ENCODE measurements around the gene DCHS2. TPM values are rescaled to one million over a fixed set of nuclear protein-coding genes. Genes with fewer than 3 reads are reported as not detected.
A peak's percentile ranks its signal among the peaks of the same experiment; 100 is the strongest.

The DCHS2 gene
- polyA plus RNA-seq (2013, experiment 1 of 2), result 0.17 TPM
- polyA plus RNA-seq (2013, experiment 2 of 2), result 0.18 TPM

- Histone ChIP-seq H3K79me1 (ENCODE audit: low read length) (no peaks in the 10 kb centered on the region), H3K36me3 (ENCODE audit: control insufficient read depth, insufficient read depth, low read length) (no peaks in the 10 kb centered on the region), H3K4ac (ENCODE audit: low read depth, low read length) (no peak within 1 kb of the TSS), H4K8ac (ENCODE audit: low read depth, low read length) (no peak within 1 kb of the TSS), H3K27ac (ENCODE audit: low read depth, low read length) (no peak within 1 kb of the TSS), H2AK5ac (ENCODE audit: low read length) (no peak within 1 kb of the TSS), H2BK15ac (replicated peaks; ENCODE audit: low read depth) (no peak within 1 kb of the TSS), H3K23ac (ENCODE audit: low read length) (no peak within 1 kb of the TSS), H3K18ac (ENCODE audit: low read length) (no peak within 1 kb of the TSS), H3K4me3 (ENCODE audit: low read length) (peak within 1 kb of the TSS; percentile 6), H2BK120ac (ENCODE audit: low read depth, low read length) (no peak within 1 kb of the TSS), H3K79me2 (ENCODE audit: control insufficient read depth, insufficient read depth, low read length) (no peaks in the 10 kb centered on the region), H3K4me1 (ENCODE audit: control insufficient read depth, low read depth, low read length) (no peaks in the 10 kb centered on the region), H3K9ac (ENCODE audit: low read length) (no peak within 1 kb of the TSS), H3K27me3 (ENCODE audit: insufficient read depth, low read length, poor library complexity) (peaks cover 18% of the 10 kb centered on the region), H2BK5ac (ENCODE audit: low read length) (no peak within 1 kb of the TSS), H4K5ac (ENCODE audit: low read length) (no peak within 1 kb of the TSS), H3K56ac (ENCODE audit: low read length) (peak within 1 kb of the TSS; percentile 45), H3K4me2 (ENCODE audit: low read length) (peak within 1 kb of the TSS; percentile 48)
- no CpG with 5 or more reads among the region's 53 CpGs for WGBS (ENCODE audit: extremely low coverage, insufficient coverage, low lambda C conversion rate)
- DNase-seq, result peak; percentile 72
These were observed at the start of gene DCHS2 for GRCh38 chr4:154491341-154492271. Gene DCHS2 (minus strand): TSS chr4:154491799. CDS start chr4:154491355, 444 bp downstream.

- Histone ChIP-seq H2BK5ac (ENCODE audit: low read length) (no peak overlapping the region), H3K4me2 (ENCODE audit: low read length) (no peak overlapping the region), H3K9ac (ENCODE audit: low read length) (no peak overlapping the region), H3K27me3 (ENCODE audit: insufficient read depth, low read length, poor library complexity) (no peaks in the 10 kb centered on the region), H3K4me1 (ENCODE audit: control insufficient read depth, low read depth, low read length) (no peaks in the 10 kb centered on the region), H3K4me3 (ENCODE audit: low read length) (no peak overlapping the region), H4K5ac (ENCODE audit: low read length) (no peak overlapping the region), H3K4ac (ENCODE audit: low read depth, low read length) (no peak overlapping the region), H3K79me1 (ENCODE audit: low read length) (no peaks in the 10 kb centered on the region), H2BK15ac (replicated peaks; ENCODE audit: low read depth) (no peak overlapping the region), H2BK120ac (ENCODE audit: low read depth, low read length) (no peak overlapping the region), H3K36me3 (ENCODE audit: control insufficient read depth, insufficient read depth, low read length) (peaks cover 1% of the 10 kb centered on the region), H3K27ac (ENCODE audit: low read depth, low read length) (no peak overlapping the region), H3K56ac (ENCODE audit: low read length) (no peak overlapping the region), H4K8ac (ENCODE audit: low read depth, low read length) (no peak overlapping the region), H2AK5ac (ENCODE audit: low read length) (no peak overlapping the region), H3K79me2 (ENCODE audit: control insufficient read depth, insufficient read depth, low read length) (no peaks in the 10 kb centered on the region), H3K18ac (ENCODE audit: low read length) (no peak overlapping the region), H3K23ac (ENCODE audit: low read length) (no peak overlapping the region)
- DNase-seq, result no peak
- no CpG with 5 or more reads among the region's 1 CpG for WGBS (ENCODE audit: extremely low coverage, insufficient coverage, low lambda C conversion rate)
These were observed 42.7 kb upstream of the DCHS2 start for GRCh38 chr4:154534296-154534695.

- WGBS (ENCODE audit: extremely low coverage, insufficient coverage, low lambda C conversion rate), result no CpG with 5 or more reads among the region's 4 CpGs
These were observed 38.3 kb upstream of the DCHS2 start for GRCh38 chr4:154529728-154530519.

GRCh38 chr4:154528869-154529268 lies 37.3 kb upstream of the DCHS2 start:
- Histone ChIP-seq H3K23ac (ENCODE audit: low read length) (no peak overlapping the region), H3K4me2 (ENCODE audit: low read length) (no peak overlapping the region), H2BK15ac (replicated peaks; ENCODE audit: low read depth) (no peak overlapping the region), H3K27ac (ENCODE audit: low read depth, low read length) (no peak overlapping the region), H3K4me3 (ENCODE audit: low read length) (no peak overlapping the region), H3K9ac (ENCODE audit: low read length) (no peak overlapping the region), H3K79me2 (ENCODE audit: control insufficient read depth, insufficient read depth, low read length) (no peaks in the 10 kb centered on the region), H3K27me3 (ENCODE audit: insufficient read depth, low read length, poor library complexity) (no peaks in the 10 kb centered on the region), H2AK5ac (ENCODE audit: low read length) (no peak overlapping the region), H4K8ac (ENCODE audit: low read depth, low read length) (no peak overlapping the region), H4K5ac (ENCODE audit: low read length) (no peak overlapping the region), H3K4me1 (ENCODE audit: control insufficient read depth, low read depth, low read length) (no peaks in the 10 kb centered on the region), H3K79me1 (ENCODE audit: low read length) (no peaks in the 10 kb centered on the region), H2BK5ac (ENCODE audit: low read length) (no peak overlapping the region), H2BK120ac (ENCODE audit: low read depth, low read length) (no peak overlapping the region), H3K18ac (ENCODE audit: low read length) (no peak overlapping the region), H3K36me3 (ENCODE audit: control insufficient read depth, insufficient read depth, low read length) (no peaks in the 10 kb centered on the region), H3K56ac (ENCODE audit: low read length) (no peak overlapping the region), H3K4ac (ENCODE audit: low read depth, low read length) (no peak overlapping the region)
- DNase-seq, result no peak
- WGBS (ENCODE audit: extremely low coverage, insufficient coverage, low lambda C conversion rate), result no CpG with 5 or more reads among the region's 2 CpGs

More at GRCh38 chr4:154529728-154530519, 38.3 kb upstream of the DCHS2 start:
- no peak overlapping the region for H2AK5ac ChIP-seq (ENCODE audit: low read length)
- H3K56ac ChIP-seq (ENCODE audit: low read length), result no peak overlapping the region
- no peak overlapping the region for H2BK120ac ChIP-seq (ENCODE audit: low read depth, low read length)
- no peak overlapping the region for H3K4me2 ChIP-seq (ENCODE audit: low read length)
- H3K23ac ChIP-seq (ENCODE audit: low read length), result no peak overlapping the region
- H3K4me1 ChIP-seq (ENCODE audit: control insufficient read depth, low read depth, low read length), result no peaks in the 10 kb centered on the region
- no peak overlapping the region for H3K9ac ChIP-seq (ENCODE audit: low read length)
- H3K79me1 ChIP-seq (ENCODE audit: low read length), result no peaks in the 10 kb centered on the region
- no peaks in the 10 kb centered on the region for H3K36me3 ChIP-seq (ENCODE audit: control insufficient read depth, insufficient read depth, low read length)
- H3K4me3 ChIP-seq (ENCODE audit: low read length), result no peak overlapping the region
- H3K27me3 ChIP-seq (ENCODE audit: insufficient read depth, low read length, poor library complexity), result no peaks in the 10 kb centered on the region
- no peaks in the 10 kb centered on the region for H3K79me2 ChIP-seq (ENCODE audit: control insufficient read depth, insufficient read depth, low read length)
- H4K5ac ChIP-seq (ENCODE audit: low read length), result no peak overlapping the region
- H4K8ac ChIP-seq (ENCODE audit: low read depth, low read length), result no peak overlapping the region
- H2BK5ac ChIP-seq (ENCODE audit: low read length), result no peak overlapping the region
- DNase-seq, result peak; percentile 12
- H3K18ac ChIP-seq (ENCODE audit: low read length), result no peak overlapping the region
- no peak overlapping the region for H3K27ac ChIP-seq (ENCODE audit: low read depth, low read length)
- H2BK15ac ChIP-seq (replicated peaks; ENCODE audit: low read depth), result no peak overlapping the region
- no peak overlapping the region for H3K4ac ChIP-seq (ENCODE audit: low read depth, low read length)

GRCh38 chr4:154527308-154527707 lies 35.7 kb upstream of the DCHS2 start:
- H3K36me3 ChIP-seq (ENCODE audit: control insufficient read depth, insufficient read depth, low read length), result no peaks in the 10 kb centered on the region
- no peak overlapping the region for H4K5ac ChIP-seq (ENCODE audit: low read length)
- H2BK15ac ChIP-seq (replicated peaks; ENCODE audit: low read depth), result no peak overlapping the region
- DNase-seq, result no peak
- H3K18ac ChIP-seq (ENCODE audit: low read length), result no peak overlapping the region
- H3K23ac ChIP-seq (ENCODE audit: low read length), result no peak overlapping the region
- no peak overlapping the region for H3K27ac ChIP-seq (ENCODE audit: low read depth, low read length)
- H3K27me3 ChIP-seq (ENCODE audit: insufficient read depth, low read length, poor library complexity), result no peaks in the 10 kb centered on the region
- no peaks in the 10 kb centered on the region for H3K79me2 ChIP-seq (ENCODE audit: control insufficient read depth, insufficient read depth, low read length)
- H2AK5ac ChIP-seq (ENCODE audit: low read length), result no peak overlapping the region
- no peak overlapping the region for H3K4me2 ChIP-seq (ENCODE audit: low read length)
- H3K56ac ChIP-seq (ENCODE audit: low read length), result no peak overlapping the region
- no peak overlapping the region for H3K4ac ChIP-seq (ENCODE audit: low read depth, low read length)
- H2BK5ac ChIP-seq (ENCODE audit: low read length), result no peak overlapping the region
- no peaks in the 10 kb centered on the region for H3K4me1 ChIP-seq (ENCODE audit: control insufficient read depth, low read depth, low read length)
- no peak overlapping the region for H4K8ac ChIP-seq (ENCODE audit: low read depth, low read length)
- H3K9ac ChIP-seq (ENCODE audit: low read length), result no peak overlapping the region
- WGBS (ENCODE audit: extremely low coverage, insufficient coverage, low lambda C conversion rate), result no CpG with 5 or more reads among the region's 4 CpGs
- no peaks in the 10 kb centered on the region for H3K79me1 ChIP-seq (ENCODE audit: low read length)
- H2BK120ac ChIP-seq (ENCODE audit: low read depth, low read length), result no peak overlapping the region
- H3K4me3 ChIP-seq (ENCODE audit: low read length), result no peak overlapping the region

Measured in mesendoderm (in vitro differentiated cells).